ENCODE measurements around the gene PEAR1.

DNA sequence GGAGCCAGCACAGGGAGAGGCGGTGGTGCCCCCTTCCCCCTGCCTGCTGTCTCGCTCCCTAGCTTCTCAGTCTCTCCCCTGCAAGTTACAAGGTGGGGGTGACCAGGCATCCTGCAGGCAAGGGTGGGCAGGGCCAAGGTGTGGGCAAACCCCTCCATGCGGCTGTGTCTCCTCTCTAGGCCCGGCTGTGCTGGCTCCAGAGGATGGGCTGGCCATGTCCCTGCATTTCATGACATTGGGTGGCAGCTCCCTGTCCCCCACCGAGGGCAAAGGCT is 18.2 kb upstream of the PEAR1 start:
- TF ChIP-seq, protein P1, sequence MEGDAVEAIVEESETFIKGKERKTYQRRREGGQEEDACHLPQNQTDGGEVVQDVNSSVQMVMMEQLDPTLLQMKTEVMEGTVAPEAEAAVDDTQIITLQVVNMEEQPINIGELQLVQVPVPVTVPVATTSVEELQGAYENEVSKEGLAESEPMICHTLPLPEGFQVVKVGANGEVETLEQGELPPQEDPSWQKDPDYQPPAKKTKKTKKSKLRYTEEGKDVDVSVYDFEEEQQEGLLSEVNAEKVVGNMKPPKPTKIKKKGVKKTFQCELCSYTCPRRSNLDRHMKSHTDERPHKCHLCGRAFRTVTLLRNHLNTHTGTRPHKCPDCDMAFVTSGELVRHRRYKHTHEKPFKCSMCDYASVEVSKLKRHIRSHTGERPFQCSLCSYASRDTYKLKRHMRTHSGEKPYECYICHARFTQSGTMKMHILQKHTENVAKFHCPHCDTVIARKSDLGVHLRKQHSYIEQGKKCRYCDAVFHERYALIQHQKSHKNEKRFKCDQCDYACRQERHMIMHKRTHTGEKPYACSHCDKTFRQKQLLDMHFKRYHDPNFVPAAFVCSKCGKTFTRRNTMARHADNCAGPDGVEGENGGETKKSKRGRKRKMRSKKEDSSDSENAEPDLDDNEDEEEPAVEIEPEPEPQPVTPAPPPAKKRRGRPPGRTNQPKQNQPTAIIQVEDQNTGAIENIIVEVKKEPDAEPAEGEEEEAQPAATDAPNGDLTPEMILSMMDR (conservative IDR thresholded peaks at IDR 0.05), result no peak
- no peak for TF ChIP-seq EZH2 (IDR thresholded peaks at IDR 0.05; ENCODE audit: low read depth)
